HepG2 (cell line): ENCODE results near the gene MZF1. TPM values are rescaled to one million over a fixed set of nuclear protein-coding genes. Genes with fewer than 3 reads are reported as not detected.

Source experiments
- AGO1 ChIP-seq: fragments of 200-400 bp; formaldehyde crosslinking; IDR thresholded peaks from 2 replicates; pipeline ENCODE4 v1.6.1; 2017; ENCODE audit warnings: mild to moderate bottlenecking, low read depth, low read length, moderate library complexity; ENCODE audit not compliant: poor library complexity, severe bottlenecking
- ELF1 ChIP-seq: sonication (generic); formaldehyde crosslinking; IDR thresholded peaks from 2 replicates; pipeline ENCODE4 v1.4.0; 2020; ENCODE audit warnings: missing genetic modification reagents
- GATA4 ChIP-seq: sonication (generic); IDR thresholded peaks from 2 replicates; pipeline ENCODE4 v1.6.1; 2016; ENCODE audit warnings: antibody characterized with exemption, low read depth, borderline replicate concordance
- GATAD1 ChIP-seq: IDR thresholded peaks from 2 replicates; pipeline ENCODE4 v1.6.1; 2016; ENCODE audit warnings: missing genetic modification reagents, missing compliant biosample characterization
- SRSF4 ChIP-seq: fragments of 200-400 bp; formaldehyde crosslinking; IDR thresholded peaks from one replicate; pipeline ENCODE4 v1.6.1; 2018; ENCODE audit warnings: mild to moderate bottlenecking, low read depth, low read length, moderate library complexity; ENCODE audit not compliant: poor library complexity, severe bottlenecking
- ZNF101 ChIP-seq: sonication (generic); formaldehyde crosslinking; IDR thresholded peaks from 2 replicates; pipeline ENCODE4 v1.4.0; 2020; ENCODE audit warnings: mild to moderate bottlenecking, low read depth, missing genetic modification reagents, borderline replicate concordance
- polyA plus RNA-seq, 8 experiments: library from polyadenylated mRNA; depleted of rRNA in 3 of 8; stranded (reverse) in 7 of 8; unstranded in 1 of 8; fragments of >200 nt; fragmentation: Illumina TruSeq in 4 of 8; extraction: Trizol in 4 of 8; gene quantifications; 2 replicates each; pipeline versions ENCODE4 v1.2.1 to v1.2.3, GENCODE V29; 2011 to 2016; ENCODE audit warnings: low read depth in 4 of 8, missing spikeins in 1 of 8, mixed read lengths in 1 of 8; ENCODE audit not compliant: insufficient read depth in 1 of 8
- total RNA-seq, 5 experiments: library from RNA; depleted of rRNA; stranded (reverse); fragments of >200 nt; fragmentation: Illumina TruSeq; extraction: Trizol; gene quantifications; 2 replicates each; pipeline ENCODE4 v1.2.3, GENCODE V29; 2016; ENCODE audit warnings: low read depth in 1 of 5
- TF ChIP-seq, protein P1 (sequence below): sonication (generic); formaldehyde crosslinking; IDR thresholded peaks from 2 replicates; pipeline ENCODE4 v1.5.0; 2020; ENCODE audit warnings: mild to moderate bottlenecking, missing genetic modification reagents, borderline replicate concordance
- TF ChIP-seq, protein P2 (sequence below): IDR thresholded peaks from 2 replicates; pipeline ENCODE4 v1.6.1; 2016
- TF ChIP-seq, protein P3 (sequence below): sonication (generic); formaldehyde crosslinking; IDR thresholded peaks from 2 replicates; pipeline ENCODE4 v1.4.0; 2020; ENCODE audit warnings: missing genetic modification reagents, mild to moderate bottlenecking, borderline replicate concordance
- TF ChIP-seq, protein P4 (sequence below): sonication (generic); formaldehyde crosslinking; IDR thresholded peaks from 2 replicates; pipeline ENCODE4 v1.4.0; 2020; ENCODE audit warnings: missing genetic modification reagents
- TF ChIP-seq, protein P5 (sequence below): sonication (generic); formaldehyde crosslinking; IDR thresholded peaks from 2 replicates; pipeline ENCODE4 v1.4.0; 2020; ENCODE audit warnings: mild to moderate bottlenecking, missing genetic modification reagents

MZF1 gene
- total and polyA plus RNA-seq, 2 of the 13 experiments (the other 11 are each of a cell fraction or from before 2014, with no cell fraction given): 3.1 to 8.1 TPM

DNA sequence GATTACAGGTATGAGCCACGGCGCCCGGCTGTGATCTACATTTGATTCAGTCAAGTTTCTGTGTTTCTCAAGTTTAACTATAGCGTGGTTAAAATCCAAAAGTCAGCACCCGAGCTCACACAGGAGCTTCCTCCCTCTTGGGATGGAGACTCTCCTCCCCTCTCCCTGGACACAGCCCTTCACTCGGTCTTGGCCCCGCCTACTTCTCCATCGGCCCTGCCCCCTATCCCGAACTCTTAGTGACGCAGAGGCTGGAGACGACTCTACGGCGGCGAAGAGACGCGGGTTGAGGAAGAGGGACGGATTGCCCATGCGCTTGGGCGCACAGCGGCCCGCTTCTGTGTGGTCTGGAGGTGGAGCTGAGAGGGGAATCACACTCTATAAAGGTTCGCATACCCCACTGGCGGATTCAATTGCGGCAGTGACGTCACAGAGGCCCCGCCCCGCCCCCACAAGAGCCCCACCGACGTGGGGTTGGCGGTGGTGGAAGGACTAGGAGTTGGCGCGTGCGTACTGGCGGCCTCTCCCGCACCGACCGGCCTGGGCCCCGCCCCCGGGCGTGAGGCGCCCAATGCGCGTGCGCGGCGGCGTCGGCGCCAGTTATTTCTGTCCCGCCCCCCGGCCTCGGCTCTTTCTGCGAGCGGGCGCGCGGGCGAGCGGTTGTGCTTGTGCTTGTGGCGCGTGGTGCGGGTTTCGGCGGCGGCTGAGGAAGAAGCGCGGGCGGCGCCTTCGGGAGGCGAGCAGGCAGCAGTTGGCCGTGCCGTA lies 29.1 kb downstream of the MZF1 start, which contains the start of gene TRIM28 (continued):
- TF ChIP-seq SRSF4 (no peak), GATAD1 (peak; percentile 55; the same call in 1 of the 2 replicates), ZNF101 (CRISPR knock-in tag) (no peak), ELF1 (CRISPR knock-in tag) (peak; percentile 36; the same call in 1 of the 2 replicates), GATA4 (peak; percentile 69; the same call in 1 of the 2 replicates), AGO1 (no peak)
- TF ChIP-seq, protein P1, sequence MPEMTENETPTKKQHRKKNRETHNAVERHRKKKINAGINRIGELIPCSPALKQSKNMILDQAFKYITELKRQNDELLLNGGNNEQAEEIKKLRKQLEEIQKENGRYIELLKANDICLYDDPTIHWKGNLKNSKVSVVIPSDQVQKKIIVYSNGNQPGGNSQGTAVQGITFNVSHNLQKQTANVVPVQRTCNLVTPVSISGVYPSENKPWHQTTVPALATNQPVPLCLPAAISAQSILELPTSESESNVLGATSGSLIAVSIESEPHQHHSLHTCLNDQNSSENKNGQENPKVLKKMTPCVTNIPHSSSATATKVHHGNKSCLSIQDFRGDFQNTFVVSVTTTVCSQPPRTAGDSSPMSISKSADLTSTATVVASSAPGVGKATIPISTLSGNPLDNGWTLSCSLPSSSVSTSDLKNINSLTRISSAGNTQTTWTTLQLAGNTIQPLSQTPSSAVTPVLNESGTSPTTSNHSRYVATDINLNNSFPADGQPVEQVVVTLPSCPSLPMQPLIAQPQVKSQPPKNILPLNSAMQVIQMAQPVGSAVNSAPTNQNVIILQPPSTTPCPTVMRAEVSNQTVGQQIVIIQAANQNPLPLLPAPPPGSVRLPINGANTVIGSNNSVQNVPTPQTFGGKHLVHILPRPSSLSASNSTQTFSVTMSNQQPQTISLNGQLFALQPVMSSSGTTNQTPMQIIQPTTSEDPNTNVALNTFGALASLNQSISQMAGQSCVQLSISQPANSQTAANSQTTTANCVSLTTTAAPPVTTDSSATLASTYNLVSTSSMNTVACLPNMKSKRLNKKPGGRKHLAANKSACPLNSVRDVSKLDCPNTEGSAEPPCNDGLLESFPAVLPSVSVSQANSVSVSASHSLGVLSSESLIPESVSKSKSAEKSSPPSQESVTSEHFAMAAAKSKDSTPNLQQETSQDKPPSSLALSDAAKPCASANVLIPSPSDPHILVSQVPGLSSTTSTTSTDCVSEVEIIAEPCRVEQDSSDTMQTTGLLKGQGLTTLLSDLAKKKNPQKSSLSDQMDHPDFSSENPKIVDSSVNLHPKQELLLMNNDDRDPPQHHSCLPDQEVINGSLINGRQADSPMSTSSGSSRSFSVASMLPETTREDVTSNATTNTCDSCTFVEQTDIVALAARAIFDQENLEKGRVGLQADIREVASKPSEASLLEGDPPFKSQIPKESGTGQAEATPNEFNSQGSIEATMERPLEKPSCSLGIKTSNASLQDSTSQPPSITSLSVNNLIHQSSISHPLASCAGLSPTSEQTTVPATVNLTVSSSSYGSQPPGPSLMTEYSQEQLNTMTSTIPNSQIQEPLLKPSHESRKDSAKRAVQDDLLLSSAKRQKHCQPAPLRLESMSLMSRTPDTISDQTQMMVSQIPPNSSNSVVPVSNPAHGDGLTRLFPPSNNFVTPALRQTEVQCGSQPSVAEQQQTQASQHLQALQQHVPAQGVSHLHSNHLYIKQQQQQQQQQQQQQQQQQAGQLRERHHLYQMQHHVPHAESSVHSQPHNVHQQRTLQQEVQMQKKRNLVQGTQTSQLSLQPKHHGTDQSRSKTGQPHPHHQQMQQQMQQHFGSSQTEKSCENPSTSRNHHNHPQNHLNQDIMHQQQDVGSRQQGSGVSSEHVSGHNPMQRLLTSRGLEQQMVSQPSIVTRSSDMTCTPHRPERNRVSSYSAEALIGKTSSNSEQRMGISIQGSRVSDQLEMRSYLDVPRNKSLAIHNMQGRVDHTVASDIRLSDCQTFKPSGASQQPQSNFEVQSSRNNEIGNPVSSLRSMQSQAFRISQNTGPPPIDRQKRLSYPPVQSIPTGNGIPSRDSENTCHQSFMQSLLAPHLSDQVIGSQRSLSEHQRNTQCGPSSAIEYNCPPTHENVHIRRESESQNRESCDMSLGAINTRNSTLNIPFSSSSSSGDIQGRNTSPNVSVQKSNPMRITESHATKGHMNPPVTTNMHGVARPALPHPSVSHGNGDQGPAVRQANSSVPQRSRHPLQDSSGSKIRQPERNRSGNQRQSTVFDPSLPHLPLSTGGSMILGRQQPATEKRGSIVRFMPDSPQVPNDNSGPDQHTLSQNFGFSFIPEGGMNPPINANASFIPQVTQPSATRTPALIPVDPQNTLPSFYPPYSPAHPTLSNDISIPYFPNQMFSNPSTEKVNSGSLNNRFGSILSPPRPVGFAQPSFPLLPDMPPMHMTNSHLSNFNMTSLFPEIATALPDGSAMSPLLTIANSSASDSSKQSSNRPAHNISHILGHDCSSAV (CRISPR knock-in tag): no peak
- TF ChIP-seq, protein P2, sequence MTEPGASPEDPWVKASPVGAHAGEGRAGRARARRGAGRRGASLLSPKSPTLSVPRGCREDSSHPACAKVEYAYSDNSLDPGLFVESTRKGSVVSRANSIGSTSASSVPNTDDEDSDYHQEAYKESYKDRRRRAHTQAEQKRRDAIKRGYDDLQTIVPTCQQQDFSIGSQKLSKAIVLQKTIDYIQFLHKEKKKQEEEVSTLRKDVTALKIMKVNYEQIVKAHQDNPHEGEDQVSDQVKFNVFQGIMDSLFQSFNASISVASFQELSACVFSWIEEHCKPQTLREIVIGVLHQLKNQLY: no peak
- TF ChIP-seq, protein P3, sequence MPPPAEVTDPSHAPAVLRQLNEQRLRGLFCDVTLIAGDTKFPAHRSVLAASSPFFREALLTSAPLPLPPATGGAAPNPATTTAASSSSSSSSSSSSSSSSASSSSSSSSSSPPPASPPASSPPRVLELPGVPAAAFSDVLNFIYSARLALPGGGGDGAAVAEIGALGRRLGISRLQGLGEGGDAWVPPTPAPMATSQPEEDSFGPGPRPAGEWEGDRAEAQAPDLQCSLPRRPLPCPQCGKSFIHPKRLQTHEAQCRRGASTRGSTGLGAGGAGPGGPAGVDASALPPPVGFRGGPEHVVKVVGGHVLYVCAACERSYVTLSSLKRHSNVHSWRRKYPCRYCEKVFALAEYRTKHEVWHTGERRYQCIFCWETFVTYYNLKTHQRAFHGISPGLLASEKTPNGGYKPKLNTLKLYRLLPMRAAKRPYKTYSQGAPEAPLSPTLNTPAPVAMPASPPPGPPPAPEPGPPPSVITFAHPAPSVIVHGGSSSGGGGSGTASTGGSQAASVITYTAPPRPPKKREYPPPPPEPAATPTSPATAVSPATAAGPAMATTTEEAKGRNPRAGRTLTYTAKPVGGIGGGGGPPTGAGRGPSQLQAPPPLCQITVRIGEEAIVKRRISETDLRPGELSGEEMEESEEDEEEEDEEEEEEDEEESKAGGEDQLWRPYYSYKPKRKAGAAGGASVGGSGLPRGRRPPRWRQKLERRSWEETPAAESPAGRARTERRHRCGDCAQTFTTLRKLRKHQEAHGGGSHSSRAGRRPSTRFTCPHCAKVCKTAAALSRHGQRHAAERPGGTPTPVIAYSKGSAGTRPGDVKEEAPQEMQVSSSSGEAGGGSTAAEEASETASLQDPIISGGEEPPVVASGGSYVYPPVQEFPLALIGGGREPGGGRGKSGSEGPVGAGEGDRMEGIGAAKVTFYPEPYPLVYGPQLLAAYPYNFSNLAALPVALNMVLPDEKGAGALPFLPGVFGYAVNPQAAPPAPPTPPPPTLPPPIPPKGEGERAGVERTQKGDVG: peak; percentile 66; the same call in 1 of the 2 replicates
- TF ChIP-seq, protein P4, sequence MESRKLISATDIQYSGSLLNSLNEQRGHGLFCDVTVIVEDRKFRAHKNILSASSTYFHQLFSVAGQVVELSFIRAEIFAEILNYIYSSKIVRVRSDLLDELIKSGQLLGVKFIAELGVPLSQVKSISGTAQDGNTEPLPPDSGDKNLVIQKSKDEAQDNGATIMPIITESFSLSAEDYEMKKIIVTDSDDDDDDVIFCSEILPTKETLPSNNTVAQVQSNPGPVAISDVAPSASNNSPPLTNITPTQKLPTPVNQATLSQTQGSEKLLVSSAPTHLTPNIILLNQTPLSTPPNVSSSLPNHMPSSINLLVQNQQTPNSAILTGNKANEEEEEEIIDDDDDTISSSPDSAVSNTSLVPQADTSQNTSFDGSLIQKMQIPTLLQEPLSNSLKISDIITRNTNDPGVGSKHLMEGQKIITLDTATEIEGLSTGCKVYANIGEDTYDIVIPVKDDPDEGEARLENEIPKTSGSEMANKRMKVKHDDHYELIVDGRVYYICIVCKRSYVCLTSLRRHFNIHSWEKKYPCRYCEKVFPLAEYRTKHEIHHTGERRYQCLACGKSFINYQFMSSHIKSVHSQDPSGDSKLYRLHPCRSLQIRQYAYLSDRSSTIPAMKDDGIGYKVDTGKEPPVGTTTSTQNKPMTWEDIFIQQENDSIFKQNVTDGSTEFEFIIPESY (CRISPR knock-in tag): no peak
- TF ChIP-seq, protein P5, sequence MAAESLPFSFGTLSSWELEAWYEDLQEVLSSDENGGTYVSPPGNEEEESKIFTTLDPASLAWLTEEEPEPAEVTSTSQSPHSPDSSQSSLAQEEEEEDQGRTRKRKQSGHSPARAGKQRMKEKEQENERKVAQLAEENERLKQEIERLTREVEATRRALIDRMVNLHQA (CRISPR knock-in tag): no peak
